HEK293T (cell line): ENCODE results near the gene KCMF1.

Source experiments
- CTCF ChIA-PET: fragments of 350-600 bp; formaldehyde crosslinking; extraction: SDS; loops from one replicate; lab custom pipeline; 2021; ENCODE audit warnings: antibody characterized with exemption, inconsistent platforms; lab: Yijun Ruan, JAX
- POLR2A ChIA-PET: fragments of 350-600 bp; formaldehyde crosslinking; extraction: SDS; loops from one replicate; lab custom pipeline; 2020; ENCODE audit warnings: antibody characterized with exemption, inconsistent platforms; lab: Yijun Ruan, JAX
- DNase-seq: peaks from one replicate; pipeline ENCODE4 v3.0.0; 2012; ENCODE audit warnings: mixed read lengths; ENCODE audit errors: extremely low spot score
- ARNT ChIP-seq: fragments of 450-650 bp; IDR thresholded peaks from 2 replicates; pipeline ENCODE4 v1.6.1; 2017; ENCODE audit warnings: mild to moderate bottlenecking
- BHLHE40 ChIP-seq: fragments of 450-650 bp; IDR thresholded peaks from 2 replicates; pipeline ENCODE4 v1.6.1; 2016; ENCODE audit warnings: mild to moderate bottlenecking, moderate library complexity, borderline replicate concordance
- CTBP1 ChIP-seq: fragments of 450-650 bp; IDR thresholded peaks from 2 replicates; pipeline ENCODE4 v1.6.1; 2016; ENCODE audit warnings: borderline replicate concordance
- ELF4 ChIP-seq: fragments of 450-650 bp; IDR thresholded peaks from 2 replicates; pipeline ENCODE4 v1.6.1; 2017; ENCODE audit warnings: antibody characterized with exemption
- FOXA1 ChIP-seq: fragments of 450-650 bp; IDR thresholded peaks from 2 replicates; pipeline ENCODE4 v1.6.1; 2016; ENCODE audit warnings: mild to moderate bottlenecking
- FOXK2 ChIP-seq: fragments of 450-650 bp; IDR thresholded peaks from 2 replicates; pipeline ENCODE4 v1.6.1; 2016; ENCODE audit warnings: mild to moderate bottlenecking
- FOXM1 ChIP-seq: fragments of 450-650 bp; IDR thresholded peaks from 2 replicates; pipeline ENCODE4 v1.6.1; 2017; ENCODE audit warnings: mild to moderate bottlenecking, borderline replicate concordance
- HDGF ChIP-seq: fragments of 450-650 bp; IDR thresholded peaks from 2 replicates; pipeline ENCODE4 v1.6.1; 2017; ENCODE audit warnings: antibody characterized with exemption, borderline replicate concordance
- L3MBTL2 ChIP-seq: fragments of 450-650 bp; conservative IDR thresholded peaks from 2 replicates; pipeline ENCODE4 v1.6.1; 2016; ENCODE audit warnings: mild to moderate bottlenecking
- LEF1 ChIP-seq: fragments of 450-650 bp; IDR thresholded peaks from 2 replicates; pipeline ENCODE4 v1.6.1; 2017; ENCODE audit warnings: mild to moderate bottlenecking, borderline replicate concordance
- NFRKB ChIP-seq: fragments of 450-650 bp; IDR thresholded peaks from 2 replicates; pipeline ENCODE4 v1.6.1; 2016; ENCODE audit warnings: mild to moderate bottlenecking, moderate library complexity
- PKNOX1 ChIP-seq: fragments of 450-650 bp; IDR thresholded peaks from 2 replicates; pipeline ENCODE4 v1.6.1; 2016
- SP1 ChIP-seq: fragments of 450-650 bp; IDR thresholded peaks from 2 replicates; pipeline ENCODE4 v1.6.1; 2017
- SUZ12 ChIP-seq: fragments of 450-650 bp; IDR thresholded peaks from 2 replicates; pipeline ENCODE4 v1.6.1; 2016; ENCODE audit warnings: mild to moderate bottlenecking
- TARDBP ChIP-seq: fragments of 450-650 bp; IDR thresholded peaks from 2 replicates; pipeline ENCODE4 v1.6.1; 2016
- ZNF384 ChIP-seq: fragments of 450-650 bp; IDR thresholded peaks from 2 replicates; pipeline ENCODE4 v1.6.1; 2016

KCMF1 gene

GRCh38 chr2:84964406-84965191 is 6.4 kb upstream of the KCMF1 start:
- ChIA-PET POLR2A (no interaction called here), CTCF (no interaction called here)
- no peak for DNase-seq
- no peak for TF ChIP-seq FOXK2

- POLR2A ChIA-PET, result no interaction called here
- CTCF ChIA-PET, result no interaction called here
- DNase-seq, result no peak
- TF ChIP-seq LEF1 (no peak), TARDBP (no peak), FOXM1 (no peak), ELF4 (no peak), SUZ12 (no peak), ZNF384 (no peak), L3MBTL2 (no peak), HDGF (no peak), ARNT (no peak), SP1 (no peak), NFRKB (no peak)
Measured at GRCh38 chr2:84965192-84965516, 5.8 kb upstream of the KCMF1 start.

DNA sequence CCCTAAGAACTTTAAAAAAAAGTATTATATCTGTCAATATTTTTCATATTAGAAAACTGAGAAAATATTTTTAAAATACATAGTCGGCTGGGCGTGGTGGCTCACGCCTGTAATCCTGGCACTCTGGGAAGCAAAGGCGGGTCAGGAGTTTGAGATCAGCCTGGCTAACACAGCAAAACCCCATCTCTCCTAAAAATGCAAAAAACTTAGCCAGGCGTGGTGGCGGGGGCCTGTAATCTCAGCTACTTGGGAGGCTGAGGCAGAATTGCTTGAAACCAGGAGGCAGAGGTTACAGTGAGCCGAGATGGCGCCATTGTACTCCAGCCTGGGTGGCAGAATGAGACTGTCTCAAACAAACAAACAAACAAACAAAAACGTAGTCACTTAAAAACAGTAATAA is 5.1 kb upstream of the KCMF1 start:
- ChIA-PET POLR2A (no interaction called here), CTCF (no interaction called here)
- TF ChIP-seq ARNT (no peak), HDGF (no peak), LEF1 (no peak), BHLHE40 (no peak), FOXA1 (no peak), FOXM1 (no peak), FOXK2 (no peak), L3MBTL2 (no peak), TARDBP (no peak), SP1 (no peak), NFRKB (no peak), ELF4 (no peak), SUZ12 (no peak), CTBP1 (no peak), ZNF384 (no peak), PKNOX1 (no peak)
- DNase-seq, result no peak

DNA sequence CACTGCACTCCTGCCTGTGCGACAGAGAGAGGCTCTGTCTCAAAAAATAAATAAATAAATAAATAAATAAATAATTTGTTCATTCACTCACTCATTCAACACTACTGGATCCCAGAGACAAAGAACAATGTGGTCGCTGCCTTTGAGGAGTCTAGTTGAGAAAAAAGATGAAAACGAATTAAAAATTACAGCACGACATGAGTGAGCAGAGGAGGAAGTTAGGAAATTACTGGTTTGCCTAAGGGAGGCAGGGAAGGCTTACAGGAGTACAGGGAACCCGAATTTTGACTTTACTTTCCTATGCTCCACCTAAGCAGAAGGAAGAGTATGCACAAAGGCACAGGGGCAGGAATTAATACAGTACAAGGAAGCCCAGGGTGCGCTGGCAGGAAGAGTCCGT is 4.2 kb upstream of the KCMF1 start:
- ChIA-PET POLR2A (no interaction called here), CTCF (no interaction called here)
- TF ChIP-seq FOXK2 (no peak), SP1 (no peak), BHLHE40 (no peak), ZNF384 (no peak), HDGF (no peak), LEF1 (no peak), FOXA1 (no peak), NFRKB (no peak), L3MBTL2 (no peak), PKNOX1 (no peak), ELF4 (no peak), TARDBP (no peak), SUZ12 (no peak)
- no peak for DNase-seq

- TF ChIP-seq FOXM1 (no peak), ELF4 (no peak), NFRKB (no peak), BHLHE40 (no peak), FOXK2 (no peak), ZNF384 (no peak), SP1 (no peak), L3MBTL2 (peak; percentile 85)
- POLR2A ChIA-PET, result interaction anchor here (1.3 to 2.3 kb wide), 2 partner anchors 11 to 43 kb away, joined by 6 to 11 read pairs; no protein-coding TSS in a partner anchor
- DNase-seq, result no peak
- CTCF ChIA-PET, result interaction anchor here (0.8 to 0.9 kb wide), 2 partner anchors 43 to 48 kb away, joined by 3 to 4 read pairs; no protein-coding TSS in a partner anchor
Measured at GRCh38 chr2:84969511-84970209, 1.3 kb upstream of the KCMF1 start.

DNA sequence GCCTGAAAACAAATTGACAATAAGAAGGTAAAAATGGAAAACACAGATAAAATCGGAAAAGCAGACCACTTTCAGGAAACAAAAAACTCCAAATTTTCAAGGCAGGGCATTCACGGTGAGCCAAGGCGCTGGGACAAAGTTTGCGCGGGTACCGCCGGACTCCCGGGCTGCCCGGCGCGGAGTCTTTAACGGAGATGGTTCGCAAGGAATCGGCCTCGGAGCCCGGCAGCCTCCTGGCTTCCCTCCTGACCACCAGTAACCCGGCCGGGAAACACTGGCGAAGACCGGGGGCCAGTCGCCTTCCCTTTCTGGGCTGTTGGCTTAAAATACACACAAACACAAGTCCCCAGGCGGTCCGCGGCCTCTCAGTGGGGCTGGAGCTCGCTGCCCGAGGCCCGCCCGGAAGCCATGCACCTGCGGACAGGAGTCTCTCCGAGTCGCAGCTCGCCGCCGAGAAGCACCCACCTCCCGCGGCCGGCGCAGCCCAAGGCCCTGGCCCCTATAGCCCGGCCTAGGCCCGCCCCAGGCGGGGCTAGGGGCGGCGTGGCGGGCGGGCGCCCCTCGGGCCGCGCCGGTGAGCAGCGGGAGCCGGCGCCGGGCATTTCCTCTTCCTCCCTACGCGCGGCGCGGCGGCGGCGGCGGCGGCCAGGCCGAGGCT is 622 bp upstream of the KCMF1 start:
- TF ChIP-seq ARNT (no peak), PKNOX1 (no peak), ELF4 (no peak), ZNF384 (no peak), FOXA1 (no peak), BHLHE40 (no peak), CTBP1 (no peak), FOXK2 (no peak), L3MBTL2 (no peak), SUZ12 (no peak), SP1 (no peak), LEF1 (no peak), TARDBP (no peak), FOXM1 (no peak)
- peak; percentile 65 for DNase-seq
- CTCF ChIA-PET, result interaction anchor here (1.1 kb wide), 1 partner anchor 44 kb away, joined by 3 read pairs; no protein-coding TSS in a partner anchor
- POLR2A ChIA-PET, result interaction anchor here (1.1 to 2.3 kb wide), 4 partner anchors 11 to 568 kb away, joined by 3 to 11 read pairs (median 5); no protein-coding TSS in a partner anchor
